Measurements from ENCODE around the gene CD226.

The CD226 gene

GRCh38 chr18:69949538-69949936 lies 1.9 kb upstream of the CD226 start:
- Histone ChIP-seq H3K4me1 (ENCODE audit: control extremely low read depth in 1 of 4, control insufficient read depth in 4 of 4, insufficient read depth in 4 of 4, low read length in 3 of 4) (peaks cover 9 to 16% (median 13%) of the 10 kb centered on the region in 4 experiments), H3K9me3 (ENCODE audit: control extremely low read depth in 1 of 5, control insufficient read depth in 4 of 5, insufficient read depth in 2 of 5, low read depth in 1 of 5, low read length in 4 of 5) (peaks cover 0 to 2% (median 0%) of the 10 kb centered on the region in 5 experiments), H3K27ac (ENCODE audit: insufficient read depth in 1 of 2, low read depth in 1 of 2, low read length in 2 of 2, poor library complexity in 1 of 2, severe bottlenecking in 2 of 2) (no peak overlapping the region), H3K36me3 (ENCODE audit: control insufficient read depth in 4 of 4, insufficient read depth in 4 of 4, low read length in 3 of 4) (no peaks in the 10 kb centered on the region), H3K27me3 (replicated peaks in 2 of 5; ENCODE audit: control insufficient read depth in 4 of 5, insufficient read depth in 5 of 5, low read length in 4 of 5) (no peaks in the 10 kb centered on the region), H3K4me3 (ENCODE audit: control insufficient read depth in 1 of 7, extremely low read depth in 1 of 7, insufficient read depth in 4 of 7, low read depth in 2 of 7, low read length in 6 of 7) (no peak overlapping the region)
- ChIA-PET CTCF (no interaction called here), POLR2A (no interaction called here)
- DNase-seq = no peak
- 98% methylated on average over 4 of the region's 4 CpGs for WGBS (ENCODE audit: insufficient coverage)

GRCh38 chr18:69948919-69949537 lies 1.4 kb upstream of the CD226 start:
- Histone ChIP-seq H3K9me3 (ENCODE audit: control extremely low read depth in 1 of 5, control insufficient read depth in 4 of 5, insufficient read depth in 2 of 5, low read depth in 1 of 5, low read length in 4 of 5) (peaks cover 0 to 2% (median 0%) of the 10 kb centered on the region in 5 experiments), H3K36me3 (ENCODE audit: control insufficient read depth in 4 of 4, insufficient read depth in 4 of 4, low read length in 3 of 4) (no peaks in the 10 kb centered on the region), H3K4me1 (ENCODE audit: control extremely low read depth in 1 of 4, control insufficient read depth in 4 of 4, insufficient read depth in 4 of 4, low read length in 3 of 4) (peaks cover 9 to 16% (median 13%) of the 10 kb centered on the region in 4 experiments), H3K4me3 (ENCODE audit: control insufficient read depth in 1 of 7, extremely low read depth in 1 of 7, insufficient read depth in 4 of 7, low read depth in 2 of 7, low read length in 6 of 7) (no peak overlapping the region), H3K27me3 (replicated peaks in 2 of 5; ENCODE audit: control insufficient read depth in 4 of 5, insufficient read depth in 5 of 5, low read length in 4 of 5) (no peaks in the 10 kb centered on the region), H3K27ac (ENCODE audit: insufficient read depth in 1 of 2, low read depth in 1 of 2, low read length in 2 of 2, poor library complexity in 1 of 2, severe bottlenecking in 2 of 2) (no peak overlapping the region)
- CTCF ChIA-PET = no interaction called here
- DNase-seq = peak in 2 of 3 donors; percentile 15 to 31
- WGBS (ENCODE audit: insufficient coverage) = 83% methylated on average over 13 of the region's 15 CpGs
- POLR2A ChIA-PET = no interaction called here

- Histone ChIP-seq H3K27me3 (replicated peaks in 2 of 5; ENCODE audit: control insufficient read depth in 4 of 5, insufficient read depth in 5 of 5, low read length in 4 of 5) (no peaks in the 10 kb centered on the region), H3K9me3 (ENCODE audit: control extremely low read depth in 1 of 5, control insufficient read depth in 4 of 5, insufficient read depth in 2 of 5, low read depth in 1 of 5, low read length in 4 of 5) (peaks cover 0 to 2% (median 0%) of the 10 kb centered on the region in 5 experiments), H3K36me3 (ENCODE audit: control insufficient read depth in 4 of 4, insufficient read depth in 4 of 4, low read length in 3 of 4) (no peaks in the 10 kb centered on the region), H3K27ac (ENCODE audit: insufficient read depth in 1 of 2, low read depth in 1 of 2, low read length in 2 of 2, poor library complexity in 1 of 2, severe bottlenecking in 2 of 2) (no peak overlapping the region), H3K4me1 (ENCODE audit: control extremely low read depth in 1 of 4, control insufficient read depth in 4 of 4, insufficient read depth in 4 of 4, low read length in 3 of 4) (peaks cover 9 to 16% (median 13%) of the 10 kb centered on the region in 4 experiments), H3K4me3 (ENCODE audit: control insufficient read depth in 1 of 7, extremely low read depth in 1 of 7, insufficient read depth in 4 of 7, low read depth in 2 of 7, low read length in 6 of 7) (no peak overlapping the region)
- 100% methylated on average over 1 of the region's 2 CpGs for WGBS (ENCODE audit: insufficient coverage)
- ChIA-PET CTCF (no interaction called here), POLR2A (no interaction called here)
- DNase-seq = no peak
Measured at GRCh38 chr18:69948256-69948655, 583 bp upstream of the CD226 start.

- no peak overlapping the region for H3K4me3 ChIP-seq (ENCODE audit: control insufficient read depth in 1 of 7, extremely low read depth in 1 of 7, insufficient read depth in 4 of 7, low read depth in 2 of 7, low read length in 6 of 7)
- no peaks in the 10 kb centered on the region for H3K36me3 ChIP-seq (ENCODE audit: control insufficient read depth in 4 of 4, insufficient read depth in 4 of 4, low read length in 3 of 4)
- 100% methylated on average over 3 of the region's 5 CpGs for WGBS (ENCODE audit: insufficient coverage)
- H3K27me3 ChIP-seq (replicated peaks in 2 of 5; ENCODE audit: control insufficient read depth in 4 of 5, insufficient read depth in 5 of 5, low read length in 4 of 5) = no peaks in the 10 kb centered on the region
- H3K27ac ChIP-seq (ENCODE audit: insufficient read depth in 1 of 2, low read depth in 1 of 2, low read length in 2 of 2, poor library complexity in 1 of 2, severe bottlenecking in 2 of 2) = no peak overlapping the region
- peaks cover 9 to 16% (median 13%) of the 10 kb centered on the region in 4 experiments for H3K4me1 ChIP-seq (ENCODE audit: control extremely low read depth in 1 of 4, control insufficient read depth in 4 of 4, insufficient read depth in 4 of 4, low read length in 3 of 4)
- peaks cover 0 to 5% (median 0%) of the 10 kb centered on the region in 5 experiments for H3K9me3 ChIP-seq (ENCODE audit: control extremely low read depth in 1 of 5, control insufficient read depth in 4 of 5, insufficient read depth in 2 of 5, low read depth in 1 of 5, low read length in 4 of 5)
- CTCF ChIA-PET = no interaction called here
- POLR2A ChIA-PET = no interaction called here
- DNase-seq = no peak
Measured at GRCh38 chr18:69946608-69947155, 991 bp downstream of the CD226 start.

- 100% methylated on average over 2 of the region's 11 CpGs for WGBS (ENCODE audit: insufficient coverage)
- H3K27me3 ChIP-seq (replicated peaks in 2 of 5; ENCODE audit: control insufficient read depth in 4 of 5, insufficient read depth in 5 of 5, low read length in 4 of 5) = no peaks in the 10 kb centered on the region
- ChIA-PET CTCF (no interaction called here), POLR2A (no interaction called here)
- H3K4me1 ChIP-seq (ENCODE audit: control extremely low read depth in 1 of 4, control insufficient read depth in 4 of 4, insufficient read depth in 4 of 4, low read length in 3 of 4) = peaks cover 9 to 16% (median 13%) of the 10 kb centered on the region in 4 experiments
- no peak overlapping the region for H3K4me3 ChIP-seq (ENCODE audit: control insufficient read depth in 1 of 7, extremely low read depth in 1 of 7, insufficient read depth in 4 of 7, low read depth in 2 of 7, low read length in 6 of 7)
- no peak for DNase-seq
- H3K9me3 ChIP-seq (ENCODE audit: control extremely low read depth in 1 of 5, control insufficient read depth in 4 of 5, insufficient read depth in 2 of 5, low read depth in 1 of 5, low read length in 4 of 5) = peaks cover 0 to 5% (median 3%) of the 10 kb centered on the region in 5 experiments
- no peaks in the 10 kb centered on the region for H3K36me3 ChIP-seq (ENCODE audit: control insufficient read depth in 4 of 4, insufficient read depth in 4 of 4, low read length in 3 of 4)
- H3K27ac ChIP-seq (ENCODE audit: insufficient read depth in 1 of 2, low read depth in 1 of 2, low read length in 2 of 2, poor library complexity in 1 of 2, severe bottlenecking in 2 of 2) = no peak overlapping the region
Measured at GRCh38 chr18:69945220-69946114, 2.2 kb downstream of the CD226 start.

GRCh38 chr18:69944436-69944835 lies 3.2 kb downstream of the CD226 start:
- WGBS (ENCODE audit: insufficient coverage) = 100% methylated on average over 1 of the region's 2 CpGs
- no peaks in the 10 kb centered on the region for H3K27me3 ChIP-seq (replicated peaks in 2 of 5; ENCODE audit: control insufficient read depth in 4 of 5, insufficient read depth in 5 of 5, low read length in 4 of 5)
- no peak overlapping the region for H3K27ac ChIP-seq (ENCODE audit: insufficient read depth in 1 of 2, low read depth in 1 of 2, low read length in 2 of 2, poor library complexity in 1 of 2, severe bottlenecking in 2 of 2)
- DNase-seq = no peak
- H3K9me3 ChIP-seq (ENCODE audit: control extremely low read depth in 1 of 5, control insufficient read depth in 4 of 5, insufficient read depth in 2 of 5, low read depth in 1 of 5, low read length in 4 of 5) = peaks cover 0 to 5% (median 3%) of the 10 kb centered on the region in 5 experiments
- ChIA-PET POLR2A (no interaction called here), CTCF (no interaction called here)
- H3K4me1 ChIP-seq (ENCODE audit: control extremely low read depth in 1 of 4, control insufficient read depth in 4 of 4, insufficient read depth in 4 of 4, low read length in 3 of 4) = peaks cover 9 to 16% (median 13%) of the 10 kb centered on the region in 4 experiments
- H3K4me3 ChIP-seq (ENCODE audit: control insufficient read depth in 1 of 7, extremely low read depth in 1 of 7, insufficient read depth in 4 of 7, low read depth in 2 of 7, low read length in 6 of 7) = no peak overlapping the region
- H3K36me3 ChIP-seq (ENCODE audit: control insufficient read depth in 4 of 4, insufficient read depth in 4 of 4, low read length in 3 of 4) = no peaks in the 10 kb centered on the region

GRCh38 chr18:69943021-69943420 lies 4.7 kb downstream of the CD226 start:
- H3K27ac ChIP-seq (ENCODE audit: insufficient read depth in 1 of 2, low read depth in 1 of 2, low read length in 2 of 2, poor library complexity in 1 of 2, severe bottlenecking in 2 of 2) = no peak overlapping the region
- H3K36me3 ChIP-seq (ENCODE audit: control insufficient read depth in 4 of 4, insufficient read depth in 4 of 4, low read length in 3 of 4) = no peaks in the 10 kb centered on the region
- no peak overlapping the region for H3K4me3 ChIP-seq (ENCODE audit: control insufficient read depth in 1 of 7, extremely low read depth in 1 of 7, insufficient read depth in 4 of 7, low read depth in 2 of 7, low read length in 6 of 7)
- peaks cover 4 to 12% (median 9%) of the 10 kb centered on the region in 4 experiments for H3K4me1 ChIP-seq (ENCODE audit: control extremely low read depth in 1 of 4, control insufficient read depth in 4 of 4, insufficient read depth in 4 of 4, low read length in 3 of 4)
- no peak for DNase-seq
- 94% methylated on average over 3 of the region's 3 CpGs for WGBS (ENCODE audit: insufficient coverage)
- peaks cover 0 to 5% (median 3%) of the 10 kb centered on the region in 5 experiments for H3K9me3 ChIP-seq (ENCODE audit: control extremely low read depth in 1 of 5, control insufficient read depth in 4 of 5, insufficient read depth in 2 of 5, low read depth in 1 of 5, low read length in 4 of 5)
- ChIA-PET CTCF (interaction anchor here (0.6 kb wide), 1 partner anchor 33 kb away, joined by 3 read pairs; no protein-coding TSS in a partner anchor), POLR2A (no interaction called here)
- no peaks in the 10 kb centered on the region for H3K27me3 ChIP-seq (replicated peaks in 2 of 5; ENCODE audit: control insufficient read depth in 4 of 5, insufficient read depth in 5 of 5, low read length in 4 of 5)
